SK-N-SH (cell line): ENCODE data around the gene GPC5. TPM values are rescaled to one million over a fixed set of nuclear protein-coding genes. Genes with fewer than 3 reads are reported as not detected.

Source experiments
- CTCF ChIA-PET: fragments of 300-600, 350-600 bp; formaldehyde crosslinking; extraction: SDS; loops from one replicate; lab custom pipeline; 2021; lab: Yijun Ruan, JAX
- POLR2A ChIA-PET: fragments of 350-600 bp; sonication (Branson Sonifier 250); formaldehyde crosslinking; extraction: SDS; loops from one replicate; lab custom pipeline; 2020; ENCODE audit warnings: antibody characterized with exemption, inconsistent platforms; lab: Yijun Ruan, JAX
- DNase-seq: peaks from one replicate; pipeline ENCODE4 v3.0.0; 2012
- H2AFZ ChIP-seq: fragments of 200-600 bp; sonication (generic); 2 replicates; pipeline ENCODE4 v1.8.1; 2016; ENCODE audit warnings: antibody characterized with exemption, mild to moderate bottlenecking, low read depth
- H3F3A ChIP-seq: fragments of 200-600 bp; sonication (generic); replicated peaks from 2 replicates; pipeline ENCODE3; 2016; ENCODE audit warnings: antibody characterized with exemption, mild to moderate bottlenecking; ENCODE audit not compliant: insufficient read depth
- H3K27ac ChIP-seq, 2 experiments: fragments of 200-500 bp in 1 of 2; fragments of 200-600 bp in 1 of 2; sonication (Bioruptor generic) in 1 of 2; sonication (generic), shearing (Covaris generic) in 1 of 2; 2 replicates each; pipeline versions ENCODE4 v1.5.1 to v1.6.1; 2014 to 2016; ENCODE audit warnings: low read depth in 2 of 2, inconsistent platforms in 1 of 2, low read length in 1 of 2, mild to moderate bottlenecking in 1 of 2, mixed read lengths in 1 of 2
- H3K27me3 ChIP-seq: fragments of 200-600 bp; sonication (generic), shearing (Covaris generic); 2 replicates; pipeline ENCODE4 v1.6.1; 2016; ENCODE audit warnings: mixed run types; ENCODE audit not compliant: insufficient read depth
- H3K36me3 ChIP-seq, 2 experiments: fragments of 200-500 bp in 1 of 2; fragments of 200-600 bp in 1 of 2; sonication (Bioruptor generic) in 1 of 2; sonication (generic) in 1 of 2; replicated peaks in 1 of 2; 2 replicates each; pipeline versions ENCODE3 to v1.5.1; 2014 to 2016; ENCODE audit warnings: low read length in 1 of 2, mild to moderate bottlenecking in 1 of 2; ENCODE audit not compliant: insufficient read depth in 2 of 2, control insufficient read depth in 1 of 2
- H3K4me1 ChIP-seq, 2 experiments: fragments of 200-500 bp in 1 of 2; fragments of 200-600 bp in 1 of 2; sonication (Bioruptor generic) in 1 of 2; sonication (generic), shearing (Covaris generic) in 1 of 2; 2 replicates each; pipeline versions ENCODE4 v1.5.1 to v1.6.1; 2014 to 2016; ENCODE audit warnings: low read depth in 1 of 2, low read length in 1 of 2, mixed run types in 1 of 2; ENCODE audit not compliant: insufficient read depth in 2 of 2, control insufficient read depth in 1 of 2
- H3K4me2 ChIP-seq: fragments of 200-600 bp; sonication (generic), shearing (Covaris generic); 2 replicates; pipeline ENCODE4 v1.6.1; 2017; ENCODE audit warnings: mixed run types
- H3K4me3 ChIP-seq, 2 experiments: fragments of 200-500 bp in 1 of 2; fragments of 200-600 bp in 1 of 2; sonication (Bioruptor generic) in 1 of 2; sonication (generic), shearing (Covaris generic) in 1 of 2; 2 replicates each; pipeline versions ENCODE4 v1.5.1 to v1.8.1; 2014 to 2016; ENCODE audit warnings: low read depth in 2 of 2, inconsistent platforms in 1 of 2, low read length in 1 of 2, mild to moderate bottlenecking in 1 of 2, mixed read lengths in 1 of 2, moderate library complexity in 1 of 2
- H3K79me2 ChIP-seq: fragments of 200-600 bp; sonication (generic); 2 replicates; pipeline ENCODE4 v1.8.1; 2017; ENCODE audit warnings: mild to moderate bottlenecking; ENCODE audit not compliant: insufficient read depth
- H3K9ac ChIP-seq: fragments of 200-600 bp; sonication (generic); 2 replicates; pipeline ENCODE4 v1.6.1; 2017; ENCODE audit warnings: mixed run types
- H3K9me2 ChIP-seq: fragments of 200-600 bp; sonication (generic); 2 replicates; pipeline ENCODE4 v1.6.1; 2017; ENCODE audit warnings: mixed run types
- H3K9me3 ChIP-seq: fragments of 200-600 bp; sonication (generic); 2 replicates; pipeline ENCODE4 v1.6.1; 2017; ENCODE audit warnings: mixed run types, mild to moderate bottlenecking, moderate library complexity
- H4K20me1 ChIP-seq: fragments of 200-600 bp; sonication (generic); 2 replicates; pipeline ENCODE4 v1.6.1; 2017; ENCODE audit warnings: mild to moderate bottlenecking, mixed run types; ENCODE audit not compliant: insufficient read depth
- CHD2 ChIP-seq: fragments of 150-350 bp; IDR thresholded peaks from 2 replicates; pipeline ENCODE4 v1.6.1; 2018; ENCODE audit warnings: low read length; ENCODE audit not compliant: partially characterized antibody
- CTCF ChIP-seq: fragments of 200-600 bp; sonication (generic); IDR thresholded peaks from 2 replicates; pipeline ENCODE4 v1.6.1; 2017; ENCODE audit warnings: antibody characterized with exemption, mild to moderate bottlenecking, moderate library complexity
- ELF1 ChIP-seq: IDR thresholded peaks from 2 replicates; pipeline ENCODE4 v1.4.0; 2012
- EZH2phosphoT487 ChIP-seq: fragments of 200-600 bp; sonication (generic); IDR thresholded peaks from 2 replicates; pipeline ENCODE4 v1.6.1; 2017; ENCODE audit warnings: low read depth, mixed run types, mild to moderate bottlenecking, antibody characterized with exemption, moderate library complexity, borderline replicate concordance
- FOXM1 ChIP-seq: IDR thresholded peaks from 2 replicates; pipeline ENCODE4 v1.4.0; 2012; ENCODE audit warnings: low read depth, mild to moderate bottlenecking
- GABPA ChIP-seq: IDR thresholded peaks from 2 replicates; pipeline ENCODE4 v1.4.0; 2012; ENCODE audit warnings: low read depth, mild to moderate bottlenecking
- GATA2 ChIP-seq: sonication (generic); formaldehyde crosslinking; IDR thresholded peaks from 2 replicates; pipeline ENCODE4 v1.5.0; 2020; ENCODE audit warnings: mild to moderate bottlenecking, missing genetic modification reagents
- IRF3 ChIP-seq: fragments of 150-350 bp; IDR thresholded peaks from 2 replicates; pipeline ENCODE4 v1.6.1; 2016; ENCODE audit warnings: mild to moderate bottlenecking, low read depth, low read length
- MEF2A ChIP-seq: IDR thresholded peaks from 2 replicates; pipeline ENCODE4 v1.4.0; 2012; ENCODE audit warnings: low read depth, borderline replicate concordance
- NFIC ChIP-seq: IDR thresholded peaks from 2 replicates; pipeline ENCODE4 v1.4.0; 2012; ENCODE audit warnings: borderline replicate concordance
- NRF1 ChIP-seq: IDR thresholded peaks from 2 replicates; pipeline ENCODE4 v1.6.1; 2012; ENCODE audit warnings: low read depth, mild to moderate bottlenecking, low read length
- PBX3 ChIP-seq: IDR thresholded peaks from 2 replicates; pipeline ENCODE4; 2012
- POLR2AphosphoS5 ChIP-seq: IDR thresholded peaks from 2 replicates; pipeline ENCODE4 v1.6.1; 2012; ENCODE audit warnings: low read depth, low read length
- RAD21 ChIP-seq: IDR thresholded peaks from 2 replicates; pipeline ENCODE4 v1.6.1; 2012; ENCODE audit warnings: mild to moderate bottlenecking, low read length
- RCOR1 ChIP-seq: fragments of 150-350 bp; IDR thresholded peaks from 2 replicates; pipeline ENCODE4 v1.6.1; 2017; ENCODE audit warnings: antibody characterized with exemption, low read length
- RFX5 ChIP-seq: IDR thresholded peaks from 2 replicates; pipeline ENCODE4 v1.6.1; 2012; ENCODE audit warnings: mild to moderate bottlenecking, improper control_type of control experiment, low read length
- SMC3 ChIP-seq: IDR thresholded peaks from 2 replicates; pipeline ENCODE4 v1.6.1; 2012; ENCODE audit warnings: low read depth, low read length, improper control_type of control experiment
- TAF1 ChIP-seq: IDR thresholded peaks from 2 replicates; pipeline ENCODE4 v1.6.1; 2012; ENCODE audit warnings: low read depth, mild to moderate bottlenecking, low read length, moderate library complexity, borderline replicate concordance
- TCF12 ChIP-seq: IDR thresholded peaks from 2 replicates; pipeline ENCODE4 v1.4.0; 2012
- TEAD4 ChIP-seq: IDR thresholded peaks from 2 replicates; pipeline ENCODE4 v1.4.0; 2012; ENCODE audit warnings: mild to moderate bottlenecking, borderline replicate concordance; ENCODE audit not compliant: insufficient read depth
- USF2 ChIP-seq: fragments of 150-350 bp; IDR thresholded peaks from 2 replicates; pipeline ENCODE4 v1.6.1; 2017; ENCODE audit warnings: antibody characterized with exemption, low read length, low read depth, borderline replicate concordance
- YY1 ChIP-seq: IDR thresholded peaks from 2 replicates; pipeline ENCODE4 v1.4.0; 2012; ENCODE audit warnings: low read depth, mild to moderate bottlenecking
- WGBS: methylation state at CpG from one replicate; pipeline ENCODE4 v1.1.6; 2017; ENCODE audit warnings: low lambda C conversion rate; 5-methylcytosine and 5-hydroxymethylcytosine counted together
- polyA plus RNA-seq, 3 experiments: library from polyadenylated mRNA; depleted of rRNA; stranded (reverse); fragments of >200 nt; gene quantifications; 2 replicates each; pipeline ENCODE4 v1.2.3, GENCODE V29; 2012

GPC5 gene
- polyA plus RNA-seq, 1 of the 3 experiments (the other 2 are of a cell fraction) = 0.03 TPM

GRCh38 chr13:92387245-92387644 lies 988.8 kb downstream of the GPC5 start:
- no peaks in the 10 kb centered on the region for H3K9me2 ChIP-seq
- H3K9ac ChIP-seq = no peak overlapping the region
- peaks cover 4% of the 10 kb centered on the region for H3F3A ChIP-seq
- CTCF ChIA-PET = no interaction called here
- H2AFZ ChIP-seq = no peak overlapping the region
- DNase-seq = no peak
- H4K20me1 ChIP-seq = no peaks in the 10 kb centered on the region
- no peak for TF ChIP-seq IRF3
- TF ChIP-seq TCF12 = no peak
- TF ChIP-seq ELF1 = no peak
- TF ChIP-seq CTCF = no peak
- no peak for TF ChIP-seq PBX3
- no peak for TF ChIP-seq RFX5
- no peak for TF ChIP-seq TEAD4
- no peak for TF ChIP-seq TAF1
- no peak for TF ChIP-seq NRF1
- TF ChIP-seq RAD21 = no peak
- no peak for TF ChIP-seq NFIC
- no peak for TF ChIP-seq FOXM1
- no peak for TF ChIP-seq GABPA
- no peak for TF ChIP-seq MEF2A
- no peak for TF ChIP-seq YY1
- TF ChIP-seq SMC3 = no peak
- no peak overlapping the region for H3K27ac ChIP-seq
- no peaks in the 10 kb centered on the region for H3K27me3 ChIP-seq
- H3K4me2 ChIP-seq = no peak overlapping the region
- no peak overlapping the region for H3K4me3 ChIP-seq
- H3K9me3 ChIP-seq = no peaks in the 10 kb centered on the region
- no peaks in the 10 kb centered on the region for H3K36me3 ChIP-seq
- no peaks in the 10 kb centered on the region for H3K4me1 ChIP-seq
- WGBS = 63% methylated on average over 8 of the region's 8 CpGs
- POLR2A ChIA-PET = no interaction called here
- no peaks in the 10 kb centered on the region for H3K79me2 ChIP-seq

- Histone ChIP-seq H3K9ac (no peak overlapping the region), H3K9me3 (no peaks in the 10 kb centered on the region), H3K4me1 (no peaks in the 10 kb centered on the region), H3K27ac (no peak overlapping the region), H3K9me2 (no peaks in the 10 kb centered on the region), H3K27me3 (no peaks in the 10 kb centered on the region), H2AFZ (no peak overlapping the region), H3K79me2 (no peaks in the 10 kb centered on the region), H3K36me3 (no peaks in the 10 kb centered on the region), H4K20me1 (no peaks in the 10 kb centered on the region), H3K4me2 (no peak overlapping the region), H3F3A (peaks cover 4% of the 10 kb centered on the region), H3K4me3 (no peak overlapping the region)
- CTCF ChIA-PET = no interaction called here
- no peak for DNase-seq
- 72% methylated on average over 4 of the region's 4 CpGs for WGBS
- POLR2A ChIA-PET = no interaction called here
- TF ChIP-seq CTCF (no peak), EZH2phosphoT487 (no peak), GABPA (no peak), ELF1 (no peak), MEF2A (no peak), RFX5 (no peak), RCOR1 (no peak), FOXM1 (no peak), GATA2 (CRISPR knock-in tag) (no peak), USF2 (no peak), CHD2 (no peak), POLR2AphosphoS5 (no peak)
Observed at GRCh38 chr13:92390217-92390616, 991.8 kb downstream of the GPC5 start.
